Mucosa of descending colon (tissue), 3 donors: Measurements from ENCODE around the gene KSR1. TPM values are rescaled to one million over a fixed set of nuclear protein-coding genes. Genes with fewer than 3 reads are reported as not detected.

Source experiments
- ATAC-seq: fragments of 200-7000 bp; cut with Tn5 transposase; one replicate; pipeline ENCODE4 v1.9.1; 2020; ENCODE audit warnings: mild to moderate bottlenecking, moderate library complexity
- DNase-seq, 3 donors: peaks; one replicate each; pipeline ENCODE4 v3.0.0-alpha.2; 2020
- H3K36me3 ChIP-seq: fragments of 200-600 bp; one replicate; pipeline ENCODE4 v1.8.0; 2021; ENCODE audit warnings: low read depth, mild to moderate bottlenecking
- H3K4me1 ChIP-seq: fragments of 200-600 bp; one replicate; pipeline ENCODE4 v1.8.0; 2021; ENCODE audit warnings: low read depth, mild to moderate bottlenecking
- H3K4me3 ChIP-seq: fragments of 200-600 bp; one replicate; pipeline ENCODE4 v1.8.0; 2021; ENCODE audit warnings: mild to moderate bottlenecking
- H3K9me3 ChIP-seq: fragments of 200-600 bp; one replicate; pipeline ENCODE4 v1.8.0; 2021; ENCODE audit warnings: mild to moderate bottlenecking
- intact Hi-C, 2 donors: fragments of 100-400 bp; cut with DNase I in 1 of 2; cut with micrococcal nuclease in 1 of 2; formaldehyde crosslinking; loops; one replicate each; pipeline versions ENCODE4 v1.11.0 to v1.11.1; 2022; cut with DNase I, micrococcal nuclease
- total RNA-seq, 3 donors: library from RNA; stranded (reverse); fragmentation: NEBNext Ultra II Directional in 2 of 3; extraction: Animal tissue kit (Norgen Biotek cat#: 25700) in 2 of 3; gene quantifications; one replicate each; pipeline versions ENCODE4 v1.2.1 to v1.2.4, GENCODE V29; 2021 to 2023
- TF ChIP-seq, protein P1 (sequence below): fragments of 200-600 bp; IDR thresholded peaks from one replicate; pipeline ENCODE4 v1.8.0; 2022; ENCODE audit warnings: antibody characterized with exemption, mild to moderate bottlenecking
- donor health status: DM: no; HTN: no; CAD: no; lungs with moderate emphysema.
- donor health status: DM: no; HTN: no; CAD: no.
- donor health status: DM: no; HTN: yes; CAD: no.

The KSR1 gene
- total RNA-seq, 3 donors from 2014 or later: 20.5 to 50.4 (median 21.3) TPM

DNA sequence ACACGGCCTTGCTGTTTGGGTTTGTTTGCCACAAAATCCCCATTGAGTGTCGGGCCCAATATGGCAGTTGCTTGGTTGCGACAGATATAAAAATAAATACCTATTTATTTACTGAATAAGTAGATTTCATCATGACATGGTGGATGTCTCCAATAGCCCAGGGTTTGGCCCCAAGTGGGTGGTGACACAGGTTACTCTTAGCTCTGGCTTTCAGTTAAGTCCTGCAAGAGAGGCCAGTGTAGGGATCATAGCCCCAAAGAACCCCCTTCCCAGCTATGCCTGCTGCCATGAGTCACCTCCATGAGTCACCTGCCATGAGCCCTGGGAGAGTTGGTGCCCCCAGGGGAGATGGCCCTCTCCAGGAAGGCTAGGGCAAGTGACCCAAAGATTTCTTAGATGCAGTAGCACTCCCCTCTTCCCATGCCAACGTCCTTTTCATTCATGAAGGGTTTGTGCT is 96.1 kb downstream of the KSR1 start:
- no peaks in the 10 kb centered on the region for H3K36me3 ChIP-seq
- DNase-seq (no peak), ATAC-seq (peak; percentile 37)
- no peaks in the 10 kb centered on the region for H3K4me1 ChIP-seq
- no peaks in the 10 kb centered on the region for H3K9me3 ChIP-seq
- intact Hi-C loops: no loop called here
- TF ChIP-seq, protein P1, sequence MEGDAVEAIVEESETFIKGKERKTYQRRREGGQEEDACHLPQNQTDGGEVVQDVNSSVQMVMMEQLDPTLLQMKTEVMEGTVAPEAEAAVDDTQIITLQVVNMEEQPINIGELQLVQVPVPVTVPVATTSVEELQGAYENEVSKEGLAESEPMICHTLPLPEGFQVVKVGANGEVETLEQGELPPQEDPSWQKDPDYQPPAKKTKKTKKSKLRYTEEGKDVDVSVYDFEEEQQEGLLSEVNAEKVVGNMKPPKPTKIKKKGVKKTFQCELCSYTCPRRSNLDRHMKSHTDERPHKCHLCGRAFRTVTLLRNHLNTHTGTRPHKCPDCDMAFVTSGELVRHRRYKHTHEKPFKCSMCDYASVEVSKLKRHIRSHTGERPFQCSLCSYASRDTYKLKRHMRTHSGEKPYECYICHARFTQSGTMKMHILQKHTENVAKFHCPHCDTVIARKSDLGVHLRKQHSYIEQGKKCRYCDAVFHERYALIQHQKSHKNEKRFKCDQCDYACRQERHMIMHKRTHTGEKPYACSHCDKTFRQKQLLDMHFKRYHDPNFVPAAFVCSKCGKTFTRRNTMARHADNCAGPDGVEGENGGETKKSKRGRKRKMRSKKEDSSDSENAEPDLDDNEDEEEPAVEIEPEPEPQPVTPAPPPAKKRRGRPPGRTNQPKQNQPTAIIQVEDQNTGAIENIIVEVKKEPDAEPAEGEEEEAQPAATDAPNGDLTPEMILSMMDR: no peak
- H3K4me3 ChIP-seq: no peak overlapping the region

DNA sequence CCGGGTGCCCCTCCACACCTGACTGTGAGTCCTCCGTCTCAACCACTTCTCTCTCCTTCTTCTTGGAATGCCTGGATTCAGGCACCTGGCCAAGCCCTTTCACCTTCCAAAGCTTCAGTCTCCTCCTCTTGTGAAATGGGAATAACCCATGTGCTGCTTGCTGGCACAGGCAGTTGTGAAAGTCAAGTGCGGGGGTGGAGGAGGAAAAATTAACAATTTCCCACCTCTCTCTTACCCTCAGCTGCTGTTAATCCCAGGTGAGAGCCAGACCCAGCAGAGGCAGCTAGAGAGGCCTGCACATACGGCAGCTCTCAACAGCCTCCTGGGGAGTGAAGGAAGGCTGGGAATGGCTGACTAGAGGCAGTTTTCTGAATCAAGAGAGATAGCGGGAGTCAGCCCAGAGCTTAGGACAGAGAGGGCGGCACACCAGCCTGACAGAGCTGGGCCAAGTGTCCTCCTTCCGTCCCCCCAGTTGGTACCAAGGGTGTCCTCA is 96.8 kb downstream of the KSR1 start:
- no peaks in the 10 kb centered on the region for H3K36me3 ChIP-seq
- H3K4me1 ChIP-seq: no peaks in the 10 kb centered on the region
- TF ChIP-seq, protein P1: no peak
- ATAC-seq (peak; percentile 38), DNase-seq (peak in 1 of 3 donors; percentile 27)
- H3K4me3 ChIP-seq: no peak overlapping the region
- H3K9me3 ChIP-seq: no peaks in the 10 kb centered on the region
- intact Hi-C loops: no loop called here

DNA sequence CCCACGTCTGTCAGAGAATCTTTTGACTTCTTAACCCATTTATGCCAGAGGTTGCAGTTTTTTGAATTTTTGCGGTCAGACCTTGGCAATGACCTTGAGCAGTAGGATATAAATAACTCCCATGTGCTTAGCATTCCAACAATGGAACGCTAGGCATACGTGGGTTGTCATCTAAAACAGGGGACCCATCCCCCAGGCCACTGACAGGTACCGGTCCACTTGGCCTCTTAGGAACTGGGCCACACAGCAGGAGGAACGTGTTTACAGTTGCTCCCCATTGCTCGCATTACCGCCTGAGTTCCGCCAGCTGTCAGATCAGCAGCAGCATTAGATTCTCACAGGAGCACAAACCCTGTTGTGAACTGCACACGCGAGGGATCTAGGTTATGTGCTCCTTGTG is 97.9 kb downstream of the KSR1 start:
- no peaks in the 10 kb centered on the region for H3K9me3 ChIP-seq
- peaks cover under 1% of the 10 kb centered on the region for H3K4me1 ChIP-seq
- ATAC-seq (no peak), DNase-seq (no peak)
- H3K36me3 ChIP-seq: no peaks in the 10 kb centered on the region
- intact Hi-C loops: no loop called here
- no peak overlapping the region for H3K4me3 ChIP-seq
- TF ChIP-seq, protein P1: no peak

DNA sequence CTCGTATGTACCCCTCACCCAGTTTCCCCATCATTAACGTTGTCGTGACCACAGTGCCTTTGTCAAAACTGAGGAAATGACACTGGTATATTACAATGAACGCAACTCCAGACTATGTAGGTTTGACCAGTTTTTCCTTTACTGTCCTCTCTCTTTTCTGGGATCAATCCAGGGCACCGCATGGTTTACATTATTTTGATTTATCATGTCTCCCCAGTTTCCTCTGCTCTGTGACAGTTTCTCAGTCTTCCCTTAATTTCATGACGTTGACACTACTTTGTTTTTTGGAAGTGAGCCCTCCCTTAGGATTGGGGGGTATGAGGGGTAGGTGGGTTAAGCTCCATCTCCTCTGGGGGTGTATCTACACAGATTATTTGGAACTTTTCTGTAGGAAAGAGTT is 98.7 kb downstream of the KSR1 start:
- intact Hi-C loops: no loop called here
- ATAC-seq (no peak), DNase-seq (no peak)
- Histone ChIP-seq H3K4me3 (no peak overlapping the region), H3K9me3 (no peaks in the 10 kb centered on the region), H3K4me1 (peaks cover 8% of the 10 kb centered on the region), H3K36me3 (no peaks in the 10 kb centered on the region)
- TF ChIP-seq, protein P1: no peak

DNA sequence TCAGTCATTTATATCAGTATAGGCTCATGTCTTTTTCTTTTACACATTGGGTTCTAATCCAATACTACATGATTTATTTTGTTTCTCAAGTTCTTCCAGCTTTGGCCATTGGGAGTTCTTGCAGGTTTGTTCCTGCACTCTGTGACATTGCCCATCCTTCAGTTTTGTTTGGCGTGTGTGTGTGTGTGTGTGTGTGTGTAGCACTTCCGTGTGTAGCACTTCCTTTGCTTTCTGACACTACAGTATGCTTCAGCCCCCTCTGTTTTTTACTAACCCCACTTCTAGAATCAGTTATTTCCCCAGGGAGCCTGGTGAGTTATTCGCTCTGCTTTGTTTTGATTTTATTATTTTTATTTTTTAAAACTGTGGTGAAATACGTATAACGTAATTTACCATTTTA is 99.1 kb downstream of the KSR1 start:
- intact Hi-C loops: no loop called here
- Histone ChIP-seq H3K9me3 (no peaks in the 10 kb centered on the region), H3K4me3 (no peak overlapping the region), H3K4me1 (peaks cover 12% of the 10 kb centered on the region), H3K36me3 (no peaks in the 10 kb centered on the region)
- ATAC-seq: no peak
- TF ChIP-seq, protein P1: no peak
- DNase-seq: no peak

DNA sequence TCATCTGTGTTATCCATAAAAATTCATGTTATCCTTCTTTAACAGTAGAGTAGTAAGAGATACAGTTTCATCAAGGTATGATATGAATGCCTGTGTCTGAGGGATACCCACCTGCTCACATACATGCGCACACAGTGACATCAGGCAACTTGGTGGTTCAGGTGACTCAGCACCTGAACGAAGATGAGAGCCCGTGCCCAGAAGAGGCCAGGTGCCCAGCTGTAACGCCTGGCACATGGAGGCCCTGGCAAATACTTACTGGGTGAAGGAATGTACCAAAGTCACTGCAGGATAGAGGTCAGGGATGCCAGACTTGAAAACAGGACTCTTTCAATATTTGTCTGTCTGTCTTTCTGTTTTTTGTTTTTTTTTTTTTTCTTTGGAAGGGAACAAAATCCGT is 102.1 kb downstream of the KSR1 start:
- no peak for ATAC-seq
- no peaks in the 10 kb centered on the region for H3K36me3 ChIP-seq
- intact Hi-C loops: no loop called here
- peaks cover 18% of the 10 kb centered on the region for H3K4me1 ChIP-seq
- no peak overlapping the region for H3K4me3 ChIP-seq
- no peak for DNase-seq
- TF ChIP-seq, protein P1: no peak
- no peaks in the 10 kb centered on the region for H3K9me3 ChIP-seq
